Iris pigment epithelial cell (primary cell): ENCODE results near the gene BICRAL.
A peak's percentile ranks its signal among the peaks of the same experiment; 100 is the strongest.
"Not testable (repeated sequence)": the region's sequence is repeated elsewhere in the genome, so short reads cannot be mapped to it uniquely, and the experiment has no call there.

Experiments
- DNase-seq: peaks from one replicate; pipeline ENCODE4 v3.0.0-alpha.2; 2011; ENCODE audit warnings: low read depth

Gene BICRAL

DNA sequence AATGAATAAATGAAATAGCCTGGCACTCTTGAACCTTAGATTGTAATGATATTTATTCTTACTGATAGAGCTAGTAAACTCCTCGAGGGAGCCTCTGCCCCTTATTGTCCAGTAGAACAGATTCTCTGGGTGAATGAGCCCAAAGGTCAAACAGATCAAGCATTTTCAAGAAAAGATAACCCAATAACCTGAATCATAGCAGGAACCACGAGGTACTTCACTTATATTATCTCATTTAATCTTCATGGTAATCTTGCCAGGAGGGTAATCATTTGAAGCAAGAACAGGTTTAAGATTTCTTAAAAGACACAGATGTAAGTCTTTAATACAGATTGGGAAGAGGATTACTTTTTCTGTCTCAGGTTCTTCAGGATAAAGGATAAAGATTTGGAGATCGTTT, 18.9 kb upstream of the BICRAL start:
- DNase-seq: no peak

DNA sequence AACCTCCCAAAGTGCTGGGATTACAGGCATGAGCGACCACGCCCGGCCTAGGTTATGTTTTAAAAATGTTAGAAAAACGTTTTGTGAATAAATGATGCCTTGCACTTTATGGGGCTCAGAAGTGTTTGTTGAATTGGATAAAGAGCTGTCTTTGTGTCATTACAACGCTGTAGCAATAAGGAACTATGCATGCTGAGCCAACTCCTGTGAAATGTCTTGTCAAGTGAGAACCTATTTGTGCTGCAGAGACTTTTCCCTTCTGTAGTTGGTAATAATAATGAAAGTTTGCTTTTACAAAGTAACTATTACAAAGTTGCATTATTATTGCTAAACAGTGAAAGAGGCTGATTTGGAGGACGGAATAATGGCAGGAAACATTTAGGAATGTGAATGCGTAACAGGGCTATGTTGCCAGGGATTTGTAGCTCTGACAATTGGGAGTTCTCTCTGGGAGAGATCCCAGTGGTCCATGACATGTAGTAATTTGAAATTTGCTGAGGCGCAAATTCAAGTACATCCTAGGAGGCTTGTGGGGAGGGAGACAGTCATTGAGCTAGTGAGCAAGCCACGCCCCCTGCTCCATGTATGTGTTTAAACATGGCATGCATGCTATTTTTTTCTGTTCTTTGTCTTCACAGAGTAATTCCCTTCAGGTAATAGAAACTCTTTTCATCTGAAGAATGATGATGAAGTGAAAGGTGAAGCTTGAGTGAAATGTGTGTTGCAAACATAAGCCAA, 16.8 kb upstream of the BICRAL start:
- no peak for DNase-seq

- peak; percentile 69 for DNase-seq
Measured at GRCh38 chr6:42766163-42766670, 15.6 kb upstream of the BICRAL start.

GRCh38 chr6:42769051-42769450, 12.8 kb upstream of the BICRAL start:
- no peak for DNase-seq

DNA sequence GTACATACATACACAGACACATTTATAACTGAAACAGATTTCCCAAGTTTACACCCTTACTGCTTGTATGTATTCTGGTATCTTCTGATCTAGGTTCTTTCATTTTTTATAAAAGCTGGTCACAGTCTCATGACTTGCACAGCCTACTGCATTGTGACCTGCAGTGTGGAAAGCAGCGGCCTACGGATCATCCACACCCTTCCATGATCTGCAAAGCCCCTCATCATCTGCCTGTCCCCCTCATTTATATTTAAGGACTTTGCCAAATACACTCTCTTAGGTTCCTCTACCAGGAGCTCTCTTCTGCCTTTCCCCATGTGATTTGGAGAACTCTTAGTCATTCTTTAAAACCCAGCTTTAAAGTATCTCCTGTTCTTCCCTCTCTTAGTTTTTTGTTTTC, 12.0 kb upstream of the BICRAL start:
- no peak for DNase-seq

DNA sequence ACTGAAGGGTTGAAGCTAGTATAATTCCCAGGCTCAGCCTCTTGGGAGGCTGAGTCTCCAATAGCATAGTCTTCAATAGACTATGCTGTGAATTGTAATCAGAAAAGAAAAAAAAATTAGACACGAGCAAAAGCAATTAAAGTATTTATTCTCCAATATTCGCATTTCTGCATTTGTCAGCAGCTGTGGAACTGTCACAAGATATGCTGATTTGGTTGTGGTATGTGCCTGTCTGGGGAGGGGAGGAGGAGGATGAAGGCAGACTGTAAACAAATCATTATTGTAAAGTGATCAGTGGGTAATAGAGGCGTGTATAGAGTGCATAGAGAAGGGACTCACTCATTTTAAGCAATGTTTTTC, 10.1 kb upstream of the BICRAL start:
- DNase-seq: no peak

DNA sequence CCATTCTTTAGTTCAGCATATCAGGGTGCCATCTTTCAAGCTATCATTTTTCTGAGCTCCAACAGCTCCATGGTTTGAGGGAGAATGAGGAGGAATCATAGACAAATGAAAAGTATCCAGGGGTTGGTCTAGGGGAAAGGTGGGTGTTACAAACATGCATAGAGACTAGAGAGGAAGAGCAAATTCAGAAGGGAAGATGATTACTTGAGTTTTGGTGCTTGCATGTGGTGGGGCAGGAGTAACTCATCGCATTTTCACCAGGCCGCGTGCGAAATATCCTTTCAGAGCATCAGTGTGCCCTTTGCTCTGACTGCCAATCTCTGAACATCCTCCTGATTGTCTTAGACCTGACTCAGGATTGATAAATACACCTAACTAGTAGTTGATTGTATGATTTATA, 7.7 kb upstream of the BICRAL start:
- DNase-seq: no peak

DNA sequence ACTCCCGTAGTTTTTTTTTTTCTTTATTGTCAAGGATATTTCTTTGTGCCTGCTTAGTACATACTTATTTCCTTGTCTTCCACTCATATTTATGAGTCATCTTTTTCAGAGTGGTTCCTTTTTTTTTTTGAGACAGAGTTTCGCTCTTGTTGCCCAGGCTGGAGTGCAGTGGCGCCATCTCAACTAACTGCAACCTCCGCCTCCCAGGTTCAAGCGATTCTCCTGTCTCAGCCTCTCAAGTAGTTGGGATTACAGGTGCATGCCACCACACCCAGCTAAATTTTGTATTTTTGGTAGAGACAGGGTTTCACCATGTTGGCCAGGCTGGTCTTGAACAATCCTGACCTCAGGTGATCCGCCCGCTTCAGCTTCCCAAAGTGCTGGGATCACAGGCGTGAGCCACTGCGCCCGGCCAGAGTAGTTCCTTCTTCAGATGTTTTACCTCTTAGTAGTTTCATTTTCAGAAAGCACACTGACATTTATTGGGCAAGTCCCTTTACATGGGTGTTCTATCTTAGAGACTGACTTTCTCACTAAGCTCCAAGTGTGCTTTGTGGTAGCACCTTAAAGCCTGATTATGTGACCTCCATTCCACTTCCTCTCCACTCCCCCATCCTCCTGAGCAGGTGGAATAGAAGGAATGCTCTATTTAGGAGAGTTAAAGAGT, 6.9 kb upstream of the BICRAL start:
- DNase-seq: not testable (repeated sequence)

DNA sequence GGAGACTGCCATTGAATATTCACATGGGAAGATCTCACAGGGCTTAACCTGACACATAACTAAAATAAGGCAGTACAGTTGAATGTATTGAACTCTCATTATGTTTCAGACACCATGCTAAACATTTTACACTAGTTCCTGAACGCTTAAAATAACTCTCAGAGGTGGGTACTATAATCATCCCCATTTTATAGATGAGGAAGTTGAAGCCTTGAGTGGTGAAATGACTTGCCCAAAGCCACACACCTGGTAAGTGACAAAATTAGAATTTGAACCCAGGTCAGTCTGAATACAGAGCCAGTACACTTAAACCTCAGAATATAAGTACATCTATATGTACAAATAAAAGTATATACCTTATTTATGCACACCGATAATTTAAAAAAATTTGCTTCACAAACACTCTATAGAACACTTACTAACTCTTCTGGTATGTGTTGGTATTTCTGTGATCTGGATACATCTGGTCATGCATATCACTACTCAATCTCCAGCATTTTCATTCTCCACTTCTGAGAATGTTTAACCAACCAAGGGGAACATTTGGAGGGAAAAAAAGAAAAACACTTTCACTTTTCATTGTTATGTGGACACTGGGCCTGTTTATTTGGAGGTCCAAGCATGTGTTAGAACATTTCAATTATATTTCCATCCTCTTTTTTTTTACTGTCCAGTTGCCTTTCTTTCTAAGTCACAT, 4.6 kb upstream of the BICRAL start:
- DNase-seq: peak; percentile 77

- no peak for DNase-seq
Measured at GRCh38 chr6:42778122-42778521, 3.7 kb upstream of the BICRAL start.

- no peak for DNase-seq
Measured at GRCh38 chr6:42779521-42779920, 2.3 kb upstream of the BICRAL start.

- DNase-seq: no peak
Measured at GRCh38 chr6:42781546-42781795, 381 bp upstream of the BICRAL start.

GRCh38 chr6:42782689-42783176, 881 bp downstream of the BICRAL start:
- DNase-seq: peak; percentile 90

GRCh38 chr6:42783177-42783875, 1.5 kb downstream of the BICRAL start:
- peak; percentile 56 for DNase-seq

DNA sequence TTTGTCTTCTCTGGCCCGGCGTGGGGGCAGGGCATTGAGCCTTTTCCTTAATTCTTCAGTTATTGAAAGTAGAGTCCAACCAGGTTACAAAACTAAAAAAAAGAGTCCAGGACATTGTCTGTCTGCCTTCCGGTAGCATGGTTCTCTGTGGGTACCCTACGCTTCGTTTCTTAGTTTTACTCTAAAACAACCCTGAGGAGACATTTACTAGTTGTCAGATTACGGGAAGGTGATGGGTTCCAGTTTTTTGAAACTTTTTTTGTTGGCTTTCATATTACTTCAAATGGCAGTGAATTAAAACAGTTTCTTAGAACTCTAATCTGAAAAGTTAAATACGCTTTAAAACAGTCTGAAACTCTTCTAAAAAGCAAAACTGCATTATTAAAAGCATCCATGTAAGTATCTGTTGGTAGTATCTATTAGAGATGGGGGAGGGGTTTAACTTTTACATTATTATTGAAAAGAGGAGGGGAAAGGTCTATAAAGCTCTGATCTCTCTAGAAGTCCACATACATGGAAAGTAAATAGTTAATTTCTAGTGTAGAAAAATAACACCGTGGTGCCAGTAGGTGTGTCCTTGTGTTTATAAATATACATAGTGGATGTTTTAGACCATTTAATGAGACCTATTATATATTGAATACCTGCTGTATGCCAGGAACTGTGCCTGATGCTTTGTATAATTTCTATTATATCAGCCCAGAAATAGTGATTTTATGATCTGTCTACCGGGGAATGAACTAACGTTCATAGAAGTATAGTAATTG, 2.2 kb downstream of the BICRAL start:
- DNase-seq: no peak

- DNase-seq: no peak
Measured at GRCh38 chr6:42784717-42785498, 3.1 kb downstream of the BICRAL start.

GRCh38 chr6:42786525-42786985, 4.7 kb downstream of the BICRAL start:
- no peak for DNase-seq

DNA sequence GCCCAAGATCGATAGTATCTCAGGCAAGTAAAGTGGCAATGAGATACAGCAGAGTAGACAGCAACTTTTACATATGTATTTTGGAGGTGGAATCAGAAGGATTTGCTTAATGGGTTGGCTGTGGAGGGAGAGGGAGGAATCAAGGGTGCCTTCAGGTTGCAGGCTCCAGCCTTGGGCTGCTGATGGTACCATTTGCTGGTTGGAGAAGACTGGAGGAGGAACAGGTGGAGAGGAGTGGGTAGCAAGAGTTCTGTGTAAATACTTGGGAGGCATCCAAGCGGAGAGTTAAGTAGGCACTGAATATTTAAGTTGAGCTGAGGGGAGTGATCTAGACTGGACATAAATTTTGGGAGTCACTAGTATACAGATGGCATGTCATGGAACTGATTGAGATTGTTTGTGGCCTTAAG, 5.2 kb downstream of the BICRAL start:
- DNase-seq: no peak

DNA sequence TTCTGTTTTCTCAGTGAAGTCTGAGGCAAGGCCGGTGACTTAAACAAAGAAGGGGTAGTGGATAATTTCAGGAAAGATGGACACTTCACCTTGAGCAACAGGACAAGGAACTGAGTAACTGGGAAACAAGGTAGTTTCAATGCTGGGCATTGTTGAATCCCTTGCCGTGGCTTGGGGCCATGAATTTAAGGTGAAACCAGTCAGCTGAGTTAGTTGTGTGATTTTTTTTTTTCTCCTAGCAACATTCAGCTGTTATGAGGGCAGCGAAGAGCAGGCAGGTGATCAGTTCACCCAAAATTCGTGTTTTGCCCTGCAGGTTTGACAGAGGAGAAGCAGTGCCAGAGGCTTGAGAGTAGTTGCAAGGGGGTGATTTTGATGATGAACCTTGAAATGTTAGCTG, 6.8 kb downstream of the BICRAL start:
- no peak for DNase-seq

DNA sequence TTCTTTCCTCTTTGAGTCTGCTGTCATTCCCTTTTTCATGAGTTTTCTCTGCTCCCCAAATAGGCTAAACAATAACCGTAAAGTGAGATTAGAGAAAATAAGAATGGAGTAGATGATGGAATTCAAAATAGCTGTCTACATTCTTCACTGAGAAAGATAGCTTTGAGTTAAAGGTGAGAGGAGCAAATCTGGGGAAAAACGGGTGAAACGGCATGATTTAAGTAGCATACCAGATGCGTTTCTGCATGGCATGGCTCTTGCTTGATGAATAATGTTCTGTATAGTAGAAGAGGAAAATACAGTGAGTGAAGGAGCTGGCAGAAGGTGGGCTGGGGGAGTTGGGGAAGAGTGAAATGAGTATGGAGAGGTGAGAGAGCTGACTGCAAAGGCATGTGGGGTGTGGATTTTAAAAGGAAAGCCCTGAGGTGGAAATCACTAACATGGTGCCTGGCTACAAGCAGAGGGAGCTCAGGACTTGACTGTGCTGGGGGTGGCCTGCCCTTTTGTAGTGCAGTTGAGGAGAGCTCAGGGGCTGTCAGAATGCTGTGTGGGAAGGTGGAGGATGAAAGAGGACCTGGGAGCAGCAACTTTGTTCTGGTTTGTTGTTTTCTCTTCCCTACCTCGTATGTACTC, 8.8 kb downstream of the BICRAL start:
- DNase-seq: no peak
